ENCODE data around the gene PARD3B.

Gene PARD3B

DNA sequence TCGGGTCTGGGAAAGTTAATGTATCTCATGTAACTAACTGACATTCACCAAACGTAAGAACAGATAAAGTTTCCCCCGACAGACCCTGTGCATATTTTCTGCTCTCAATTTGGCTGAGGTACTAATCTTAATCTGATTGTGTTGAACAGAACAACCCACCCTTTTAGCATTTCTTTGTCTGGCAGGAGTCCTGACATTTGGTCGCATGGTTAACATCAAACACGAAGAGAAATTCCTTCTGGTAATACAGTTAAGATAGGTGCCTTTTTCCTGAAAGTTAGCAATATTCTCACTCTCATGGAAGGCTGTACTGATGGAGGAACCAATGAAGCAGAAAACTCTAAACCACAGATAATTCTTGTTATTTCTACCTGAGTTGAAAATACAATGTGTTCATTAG lies 520.8 kb downstream of the PARD3B start:
- no peak for DNase-seq (ENCODE audit: low read depth)

DNA sequence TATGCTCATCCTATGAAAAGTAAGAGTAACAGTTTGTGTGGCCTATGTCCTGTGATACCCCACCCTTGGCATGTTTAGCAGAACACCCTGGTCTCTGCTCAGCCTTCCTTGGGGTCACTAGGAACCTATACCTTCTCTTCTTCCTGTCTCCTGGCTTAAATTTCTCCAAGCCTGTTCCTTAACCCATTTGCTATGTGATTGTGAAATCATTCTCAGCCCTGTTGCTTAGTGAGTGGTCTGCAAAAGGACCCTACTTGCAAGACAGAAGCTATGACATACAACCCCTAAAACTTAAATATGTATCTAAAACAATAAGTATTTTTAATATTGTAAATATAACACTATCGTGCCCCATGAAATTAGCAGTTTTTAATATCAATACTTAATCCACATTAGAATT lies 524.7 kb downstream of the PARD3B start:
- no peak for DNase-seq (ENCODE audit: low read depth)

DNA sequence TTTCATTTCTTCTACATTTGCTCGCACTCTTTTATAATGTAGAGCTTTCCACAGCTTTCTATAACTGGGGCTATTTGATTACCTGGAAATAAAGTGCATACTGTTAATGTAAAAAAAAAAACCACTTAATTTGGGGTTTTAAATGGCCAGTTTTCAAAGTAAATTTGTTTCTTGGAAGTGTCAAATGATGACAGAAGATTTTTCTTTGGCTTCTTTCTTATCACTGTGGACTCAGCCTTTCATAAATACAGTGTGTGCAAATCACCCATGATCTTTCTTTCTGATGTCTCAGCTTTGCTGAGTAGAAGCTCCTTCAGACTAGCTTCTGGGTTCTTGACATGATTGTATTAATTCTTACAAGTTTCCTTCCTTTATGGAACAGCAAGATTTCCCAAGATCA lies 525.6 kb downstream of the PARD3B start:
- DNase-seq (ENCODE audit: low read depth): no peak

DNA sequence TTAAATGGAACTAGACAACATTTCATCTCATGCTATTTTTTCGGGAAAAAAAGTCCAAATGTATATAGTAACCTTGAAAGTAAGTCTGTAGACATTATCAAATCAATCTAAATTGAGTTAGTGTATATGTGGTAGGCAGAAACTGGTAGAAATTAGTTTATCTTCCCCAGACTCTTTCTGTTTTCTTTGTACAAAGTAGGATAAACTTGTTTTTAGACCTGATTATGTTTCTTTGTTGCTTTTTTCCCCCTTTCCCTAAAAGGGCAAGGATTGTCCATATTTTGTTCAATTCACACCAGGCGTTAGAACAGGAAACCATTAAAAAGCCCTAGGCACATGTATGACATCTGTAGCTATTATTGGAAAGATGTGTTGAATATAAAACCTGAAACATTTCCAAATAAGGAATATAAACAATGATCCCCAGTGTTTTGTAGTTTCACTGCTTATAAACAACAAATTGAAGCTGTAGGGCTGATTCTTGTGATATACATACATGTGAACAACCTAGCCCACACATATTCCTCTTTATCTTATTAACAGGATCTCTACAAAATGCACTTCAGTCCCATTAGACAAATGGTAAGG lies 528.3 kb downstream of the PARD3B start:
- DNase-seq (ENCODE audit: low read depth): no peak

DNA sequence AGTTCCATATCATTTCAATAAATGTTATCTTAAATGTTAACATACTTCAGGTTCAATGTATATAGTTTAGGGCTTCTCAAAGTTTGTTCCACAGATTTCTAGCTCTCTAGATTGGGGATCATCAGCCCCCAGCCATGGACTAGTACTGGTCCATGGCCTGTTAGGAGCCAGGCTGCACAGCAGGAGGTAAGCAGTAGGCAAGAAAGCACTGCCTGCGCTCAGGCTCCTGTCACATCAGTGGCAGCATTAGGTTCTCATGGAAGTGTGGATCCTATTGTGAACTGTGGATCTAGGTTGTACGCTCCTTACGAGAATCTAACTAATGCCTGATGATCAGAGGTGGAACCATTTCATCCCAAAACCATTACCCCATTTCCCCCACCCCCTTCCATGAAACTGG lies 531.1 kb downstream of the PARD3B start:
- no peak for DNase-seq (ENCODE audit: low read depth)

DNA sequence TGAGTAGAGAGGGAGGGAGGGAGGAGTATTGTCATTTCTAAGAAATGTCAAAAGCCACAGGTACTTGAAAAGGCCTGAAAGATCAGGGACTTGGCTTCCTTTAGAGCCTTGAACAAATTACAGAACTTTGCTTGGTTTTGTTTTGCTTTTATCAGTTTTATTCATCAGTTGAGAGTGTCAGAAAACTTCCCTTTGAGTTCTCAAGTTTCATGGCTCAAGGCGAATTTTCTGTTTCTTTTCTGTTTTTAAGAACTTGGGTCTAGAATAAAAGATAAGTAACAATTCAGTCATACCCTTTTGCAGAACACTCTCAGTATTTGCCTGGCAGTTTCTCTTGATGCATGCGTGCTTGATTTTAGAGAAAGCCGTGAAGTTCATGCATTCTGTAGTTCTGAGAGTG lies 531.9 kb downstream of the PARD3B start:
- no peak for DNase-seq (ENCODE audit: low read depth)

DNA sequence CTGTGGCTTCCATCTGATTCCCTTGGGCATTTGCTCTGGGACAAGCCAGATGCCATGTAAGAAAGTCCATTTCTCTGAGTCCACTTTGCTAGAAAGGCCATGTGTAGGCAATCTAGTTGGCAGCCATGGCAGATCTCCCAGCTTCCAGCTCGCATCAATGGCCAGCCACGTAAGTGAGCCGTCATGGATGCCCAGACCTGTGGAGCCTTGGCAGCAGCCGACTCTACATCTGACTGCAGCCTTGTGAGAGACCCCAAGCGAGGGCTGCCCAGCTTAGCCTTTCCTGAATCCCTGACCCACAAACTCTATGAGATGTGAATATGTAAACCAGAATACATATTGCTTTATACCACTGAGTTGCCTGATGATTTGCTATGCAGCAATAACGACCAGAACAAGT lies 533.5 kb downstream of the PARD3B start:
- no peak for DNase-seq (ENCODE audit: low read depth)

DNA sequence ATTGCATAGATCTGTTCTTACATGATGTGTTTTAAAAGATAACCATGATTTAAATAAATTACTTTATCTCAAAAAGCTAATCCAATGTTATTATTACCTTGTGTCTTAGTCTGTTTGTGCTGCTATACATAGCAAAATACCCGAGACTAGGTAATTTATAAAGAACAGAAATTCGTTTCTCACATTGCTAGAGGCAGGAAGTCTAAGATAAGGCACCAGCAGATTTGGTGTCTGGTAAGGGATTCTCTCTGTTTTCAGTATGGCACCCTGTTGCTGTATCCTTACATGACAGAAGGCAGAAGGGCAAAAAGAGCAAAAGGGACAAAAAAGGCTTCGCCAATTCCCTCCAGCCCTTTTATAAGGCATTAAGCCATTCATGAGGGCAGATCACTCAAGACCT lies 533.9 kb downstream of the PARD3B start:
- no peak for DNase-seq (ENCODE audit: low read depth)

DNA sequence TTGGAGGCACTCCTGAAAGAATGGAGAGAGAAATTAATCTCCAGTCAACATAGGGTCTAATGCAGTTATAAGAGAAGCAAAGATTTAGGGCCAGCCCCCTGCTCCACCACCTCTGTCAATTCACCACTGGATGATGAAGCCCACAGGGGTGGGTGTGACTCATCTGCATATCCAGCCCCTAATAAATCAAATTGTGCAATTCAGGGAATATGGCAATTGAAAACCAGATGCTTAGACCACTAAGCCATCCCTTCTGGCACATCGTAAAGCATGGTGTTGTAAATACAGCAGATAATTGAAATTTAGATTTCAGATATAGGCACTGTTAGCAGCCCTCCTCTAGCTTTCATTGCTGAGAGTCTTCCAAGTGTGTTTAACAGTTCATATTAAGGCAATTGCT lies 541.4 kb downstream of the PARD3B start:
- no peak for DNase-seq (ENCODE audit: low read depth)

DNA sequence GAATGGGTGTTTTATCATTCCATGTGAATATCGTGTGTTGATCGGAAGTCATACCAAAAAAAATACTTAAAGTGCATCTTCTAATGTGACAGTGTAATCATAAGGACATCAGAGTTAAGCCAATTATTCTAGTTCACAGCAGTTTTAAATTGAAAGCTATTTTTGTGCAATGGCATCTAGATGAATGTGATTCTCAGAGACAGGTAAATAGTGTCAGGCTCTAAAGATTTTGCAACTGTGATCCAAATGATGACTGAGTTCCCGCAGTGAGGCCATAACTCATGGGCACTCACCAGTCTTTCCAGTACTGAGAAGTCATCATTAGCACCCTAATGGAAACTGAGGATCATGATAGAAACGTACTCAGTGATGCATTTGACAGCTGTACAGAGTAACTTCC lies 542.6 kb downstream of the PARD3B start:
- no peak for DNase-seq (ENCODE audit: low read depth)

DNA sequence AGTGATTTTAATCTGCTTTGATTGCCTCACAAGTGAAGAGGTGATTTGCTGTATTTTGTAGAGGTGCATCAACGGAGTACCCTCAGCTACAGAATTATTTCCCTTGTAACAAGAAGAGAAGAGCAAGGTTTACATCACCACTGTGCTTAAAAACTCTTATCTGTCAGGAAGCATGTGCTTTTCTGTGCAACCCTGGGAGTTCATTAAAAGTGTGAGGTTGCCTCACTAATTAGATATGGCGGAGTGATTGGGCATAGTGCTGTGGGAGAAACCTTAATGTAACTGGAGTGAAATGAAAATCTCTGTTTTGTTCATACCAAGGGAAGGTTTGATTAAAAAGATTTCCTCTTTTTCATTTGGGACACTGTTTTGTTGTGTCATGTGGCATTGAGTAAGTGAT lies 544.7 kb downstream of the PARD3B start:
- no peak for DNase-seq (ENCODE audit: low read depth)

DNA sequence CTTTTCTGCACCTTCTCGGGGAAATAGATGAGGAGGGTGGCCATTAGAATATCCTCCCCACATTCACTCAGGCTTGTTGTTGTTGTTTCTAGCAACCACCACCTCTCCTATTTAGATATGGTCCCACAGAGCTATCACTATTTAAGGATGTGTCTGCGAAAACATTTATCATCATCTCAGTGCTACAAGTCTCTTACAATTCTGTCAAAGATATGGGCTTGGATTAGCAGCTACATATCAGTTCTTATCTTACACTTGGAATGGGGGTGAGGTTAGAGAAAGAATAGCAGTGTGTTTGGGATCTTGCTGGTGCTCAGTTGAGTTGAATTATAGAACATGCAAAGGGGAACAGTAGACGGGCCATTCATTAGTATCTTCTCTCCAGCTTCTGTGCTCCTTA lies 546.1 kb downstream of the PARD3B start:
- no peak for DNase-seq (ENCODE audit: low read depth)

DNA sequence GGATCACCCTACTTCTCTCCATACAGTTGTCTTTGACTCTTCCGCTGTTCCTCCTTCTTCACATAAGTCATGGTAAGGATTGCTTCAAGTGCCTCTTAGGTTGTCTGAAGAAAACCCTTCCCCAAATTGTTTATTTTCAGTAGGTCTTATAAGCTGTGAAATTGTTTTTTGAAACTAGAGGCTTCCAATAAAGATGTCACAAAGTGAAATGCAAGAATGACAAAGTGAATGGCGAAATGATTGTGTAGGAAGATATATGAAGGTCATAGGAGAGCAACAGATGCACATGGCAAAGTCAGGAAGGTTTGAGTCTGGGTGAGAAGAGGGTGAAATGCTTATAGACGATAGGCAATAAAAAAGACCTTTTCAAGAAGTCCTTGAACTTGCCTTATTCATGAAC lies 548.8 kb downstream of the PARD3B start:
- no peak for DNase-seq (ENCODE audit: low read depth)

DNA sequence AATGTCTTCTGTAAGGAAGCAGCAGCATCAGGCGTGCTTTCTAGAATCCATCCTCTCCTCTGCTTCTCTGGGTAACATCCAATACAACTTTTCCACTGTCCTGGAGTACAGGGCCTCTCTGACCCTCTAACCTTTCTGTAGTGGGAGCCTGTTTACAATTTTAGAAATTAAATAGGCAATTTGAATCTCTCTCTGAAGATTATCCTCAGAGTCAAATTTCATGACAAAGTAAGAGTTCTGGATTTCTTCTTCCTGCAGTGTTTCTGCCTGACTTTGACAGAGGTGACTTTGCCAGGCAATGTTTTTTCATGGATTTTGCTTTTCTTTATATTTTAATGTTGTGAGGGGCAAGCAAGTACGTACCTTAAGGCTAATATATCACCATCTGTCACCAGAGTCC lies 558.4 kb downstream of the PARD3B start:
- DNase-seq (ENCODE audit: low read depth): no peak

DNA sequence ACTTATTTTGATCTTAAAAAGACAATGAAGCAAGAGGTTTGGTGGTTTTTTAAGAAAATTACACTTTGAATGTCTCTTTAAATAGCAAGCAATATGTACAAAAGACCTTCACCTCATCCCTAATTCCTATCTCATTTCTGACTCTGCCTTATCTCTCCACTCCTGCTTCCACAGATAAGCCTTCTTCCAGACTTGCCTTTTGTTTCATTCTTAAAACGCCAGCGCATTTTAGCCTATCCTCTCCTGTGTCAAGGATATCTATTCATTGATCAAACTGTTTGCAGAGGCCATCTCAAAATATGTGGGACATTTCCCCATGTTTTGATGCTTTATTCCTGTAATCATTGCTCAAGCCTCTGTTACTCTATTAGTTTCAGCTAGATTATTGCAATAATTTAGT lies 562.5 kb downstream of the PARD3B start:
- no peak for DNase-seq (ENCODE audit: low read depth)

DNA sequence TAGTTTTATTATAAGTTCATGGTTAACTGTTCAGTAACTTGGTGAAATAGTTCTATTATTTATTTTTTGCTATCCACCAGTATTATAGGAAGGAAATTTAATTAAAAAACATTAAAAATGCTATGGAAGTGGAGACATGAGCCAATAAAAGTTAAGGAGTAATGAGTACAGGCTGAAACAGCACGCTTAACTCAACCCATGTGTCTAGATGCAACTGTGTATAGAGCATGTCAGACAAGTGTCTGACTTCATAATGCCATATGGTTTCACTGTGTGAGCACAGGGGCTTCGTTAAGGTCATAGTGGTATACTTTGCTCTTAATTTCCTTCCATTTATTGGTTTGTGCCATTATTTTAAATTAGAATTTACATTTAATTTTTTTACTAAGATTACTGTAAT lies 570.2 kb downstream of the PARD3B start:
- no peak for DNase-seq (ENCODE audit: low read depth)

DNA sequence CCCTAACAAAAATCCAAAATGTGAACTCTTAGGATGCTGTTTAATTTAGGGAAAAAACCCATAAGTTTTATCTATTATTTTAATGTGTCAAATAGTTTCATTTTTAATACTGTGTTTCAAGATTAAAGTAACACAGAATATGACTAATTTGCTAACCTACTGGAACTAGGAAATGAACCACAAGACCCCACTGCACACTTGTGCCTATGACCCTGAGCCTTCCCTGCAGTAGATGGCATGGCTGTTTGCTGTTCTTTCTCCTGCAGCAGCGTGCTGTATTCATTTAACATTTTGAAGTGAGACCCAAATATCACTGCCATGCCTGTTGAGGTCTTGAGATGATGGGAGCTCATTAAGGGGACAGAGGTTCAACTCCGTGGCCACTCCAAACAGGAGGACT lies 571.9 kb downstream of the PARD3B start:
- DNase-seq (ENCODE audit: low read depth): no peak

DNA sequence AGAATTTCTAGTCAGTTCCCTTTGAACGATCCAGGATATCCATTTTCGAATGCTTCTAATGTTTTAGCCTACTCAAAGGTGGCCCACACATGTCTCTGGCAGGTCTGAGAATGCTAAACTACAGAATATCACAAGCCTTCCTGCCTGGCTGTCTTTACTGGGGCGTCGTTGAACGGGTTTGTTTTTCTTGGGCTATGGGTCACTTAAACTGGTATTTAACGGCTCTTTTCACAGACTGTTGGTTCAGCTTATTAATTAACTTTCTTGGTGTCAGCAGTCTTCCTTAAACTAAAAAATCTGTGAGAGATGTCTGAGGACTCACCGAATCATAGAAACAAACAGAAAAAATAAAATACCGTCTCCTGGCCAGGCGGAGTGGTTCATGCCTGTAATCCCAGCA lies 573.9 kb downstream of the PARD3B start:
- no peak for DNase-seq (ENCODE audit: low read depth)

DNA sequence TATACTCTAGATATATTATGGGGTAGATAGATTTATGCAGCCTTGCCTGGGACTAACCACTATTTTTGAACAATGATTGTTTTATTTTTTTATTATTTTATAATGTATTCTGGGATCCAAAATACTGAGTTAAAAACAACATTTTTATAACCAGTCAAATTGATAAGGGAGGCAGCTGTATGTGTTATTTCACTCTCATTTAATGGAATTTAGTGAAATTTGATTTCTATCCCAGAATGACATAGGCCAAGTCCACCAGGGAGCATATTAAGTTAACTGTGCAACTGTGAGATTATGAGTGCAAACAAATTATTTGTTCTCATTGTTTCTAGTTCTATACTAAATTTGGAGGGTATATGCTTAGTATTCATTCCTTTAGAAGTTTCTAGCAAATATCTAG lies 583.5 kb downstream of the PARD3B start:
- no peak for DNase-seq (ENCODE audit: low read depth)

DNA sequence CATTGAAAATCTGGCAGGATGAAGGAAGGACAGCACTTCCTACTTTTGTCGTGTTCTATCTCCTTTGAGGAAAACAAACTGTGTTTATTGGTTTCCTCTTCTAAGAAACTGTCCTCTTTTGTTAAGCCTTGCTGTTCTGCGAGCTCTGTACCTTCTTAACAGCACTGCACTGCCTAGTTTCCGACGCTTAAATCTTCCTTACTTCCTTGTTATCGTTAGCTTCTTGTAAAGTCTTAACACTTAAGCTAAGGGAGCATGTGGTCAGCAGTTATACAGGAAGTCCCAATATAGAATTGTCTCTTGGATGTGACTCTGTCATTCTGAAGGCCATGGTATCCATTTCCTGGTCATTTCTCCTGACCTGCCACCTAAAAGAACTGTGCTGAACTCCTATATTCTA lies 584.3 kb downstream of the PARD3B start:
- DNase-seq (ENCODE audit: low read depth): no peak

DNA sequence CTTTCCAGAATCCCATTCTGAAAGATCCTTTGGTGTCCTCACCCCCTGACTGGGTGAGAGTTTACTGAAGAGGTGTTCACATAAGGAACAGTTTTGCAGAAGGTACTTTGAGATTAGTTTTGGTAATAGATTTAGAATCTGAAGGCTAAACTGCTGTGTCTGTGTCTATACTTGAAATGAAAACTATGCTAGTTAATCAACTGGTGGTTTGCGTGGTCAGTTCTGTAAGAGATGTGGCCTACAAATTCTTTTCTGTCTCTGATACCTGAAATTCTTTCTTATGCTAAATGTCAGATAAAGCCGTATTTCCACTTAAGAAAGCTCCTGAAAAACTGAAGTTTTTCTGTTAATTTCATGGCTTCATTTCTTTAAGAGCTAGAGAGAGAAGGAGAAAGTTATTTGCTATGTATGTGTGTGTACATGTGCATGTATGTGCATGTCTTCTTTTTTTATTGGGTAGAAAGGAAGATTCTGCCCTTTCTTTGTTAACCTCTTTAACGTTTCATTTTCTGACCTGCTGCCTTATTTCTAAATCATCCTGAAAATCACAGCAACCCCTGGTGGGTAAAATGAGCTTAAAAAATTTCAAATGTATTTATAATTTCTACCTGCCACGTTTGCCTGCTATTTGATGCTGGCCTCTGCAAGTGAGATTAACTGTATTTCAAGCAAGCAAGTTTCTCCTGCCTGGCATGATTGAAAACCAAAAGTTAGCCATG lies 585.0 kb downstream of the PARD3B start:
- DNase-seq (ENCODE audit: low read depth): peak; percentile 5

DNA sequence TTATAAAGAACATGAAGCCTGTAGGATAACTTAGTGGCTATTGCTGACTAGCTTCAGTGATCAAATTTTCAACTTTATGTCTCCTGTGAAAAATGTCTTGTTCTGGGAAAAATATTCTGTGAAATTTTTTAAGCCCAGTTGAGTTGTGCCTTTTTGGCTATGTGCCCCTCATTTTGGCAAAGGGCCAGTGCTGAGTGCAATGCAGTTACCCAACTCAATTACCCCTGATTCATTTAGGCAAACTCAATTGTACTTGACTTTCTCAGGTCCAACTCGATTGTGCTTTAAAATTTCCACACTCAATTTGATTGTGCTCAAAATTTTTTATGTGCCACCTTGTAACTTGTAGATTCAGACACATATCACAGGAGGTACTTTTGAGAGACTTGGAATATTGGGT lies 588.3 kb downstream of the PARD3B start:
- DNase-seq (ENCODE audit: low read depth): no peak

DNA sequence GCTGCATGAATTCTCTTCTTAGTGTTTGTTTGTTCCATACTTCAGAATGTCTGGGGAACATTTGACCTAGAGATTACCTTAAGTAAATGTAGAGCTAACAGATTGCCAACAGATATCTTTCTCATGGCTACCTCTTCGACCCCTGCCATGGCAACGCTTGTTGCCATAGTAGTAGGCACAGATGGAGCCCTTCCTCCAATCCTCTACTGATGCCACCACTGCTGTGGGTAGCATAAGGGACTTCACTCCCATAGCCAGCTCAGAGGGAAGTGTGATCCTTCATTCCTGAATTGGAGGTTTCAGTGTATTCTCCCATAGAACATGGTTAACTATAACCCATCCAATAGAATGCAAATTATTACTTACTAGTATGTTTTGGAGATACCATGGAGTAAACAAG lies 593.5 kb downstream of the PARD3B start:
- no peak for DNase-seq (ENCODE audit: low read depth)

DNA sequence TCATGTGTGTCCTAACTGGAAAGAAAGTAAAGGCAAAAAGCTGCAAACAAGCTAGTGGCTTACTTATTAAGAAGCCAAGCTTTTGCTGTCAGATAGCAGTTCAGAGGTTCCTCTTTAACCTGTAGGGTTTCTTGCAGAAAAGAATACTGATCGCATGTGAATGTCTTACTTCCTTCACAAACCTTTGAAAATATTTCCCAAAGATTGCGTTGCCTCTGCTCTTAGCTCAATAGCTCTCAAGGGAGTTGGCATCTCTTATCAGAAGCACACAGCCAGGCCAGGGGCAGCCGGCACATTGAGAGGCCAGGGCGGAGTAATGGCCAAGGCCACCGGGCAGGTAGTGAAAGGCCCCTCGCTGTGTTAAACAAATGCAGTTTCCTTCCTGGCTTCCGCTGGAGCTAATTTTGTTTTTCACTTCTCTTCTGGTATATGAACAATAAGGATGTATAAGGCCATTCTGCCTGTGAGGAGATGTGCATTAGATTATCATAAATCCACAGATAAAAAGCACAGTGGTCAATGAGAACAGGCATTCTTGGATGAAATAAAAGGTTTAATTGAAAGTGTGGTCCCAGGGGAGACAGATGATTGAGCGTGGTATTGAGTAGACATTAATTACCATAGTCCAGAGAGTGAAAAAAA lies 594.7 kb downstream of the PARD3B start:
- DNase-seq (ENCODE audit: low read depth): no peak

All from iris pigment epithelial cell (primary cell).